H1 (cell line): ENCODE measurements around the gene GDE1. TPM values are rescaled to one million over a fixed set of nuclear protein-coding genes. Genes with fewer than 3 reads are reported as not detected.

Source experiments
- CTCF ChIA-PET: fragments of 300-600 bp; sonication (Branson Sonifier 250); formaldehyde crosslinking; loops from one replicate; lab custom pipeline; 2021; ENCODE audit not compliant: partially characterized antibody; lab: Charles Lee
- POLR2A ChIA-PET: fragments of 300-600 bp; sonication (Branson Sonifier 250); formaldehyde crosslinking; loops from one replicate; lab custom pipeline; 2021; ENCODE audit warnings: inconsistent platforms; ENCODE audit not compliant: partially characterized antibody; lab: Charles Lee
- DNase-seq, 2 experiments: peaks; one replicate each; pipeline versions ENCODE4 v3.0.0 to v3.0.0-alpha.2; 2010 to 2022; ENCODE audit warnings: low spot score in 2 of 2, low read depth in 1 of 2, mixed read lengths in 1 of 2
- FAIRE-seq: peaks from 2 replicates; lab custom pipeline; 2011; peaks lifted over from hg19 to GRCh38; lab: Jason Lieb, UNC
- H2AFZ ChIP-seq: 2 replicates; pipeline ENCODE4 v1.8.1; 2012; ENCODE audit warnings: low read length, inconsistent platforms
- H2AK5ac ChIP-seq: 2 replicates; pipeline ENCODE4 v1.6.1; 2013; ENCODE audit warnings: low read depth, low read length
- H2BK120ac ChIP-seq: replicated peaks from 2 replicates; pipeline ENCODE3; 2013; ENCODE audit warnings: low read depth, low read length, inconsistent platforms
- H2BK12ac ChIP-seq: 2 replicates; pipeline ENCODE4 v1.6.1; 2013; ENCODE audit warnings: low read depth, low read length
- H2BK15ac ChIP-seq: 2 replicates; pipeline ENCODE4 v1.6.1; 2013; ENCODE audit warnings: low read length
- H2BK20ac ChIP-seq: 2 replicates; pipeline ENCODE4 v1.6.1; 2013; ENCODE audit warnings: low read length
- H2BK5ac ChIP-seq: 2 replicates; pipeline ENCODE4 v1.6.1; 2013; ENCODE audit warnings: low read depth, low read length
- H3K14ac ChIP-seq: 2 replicates; pipeline ENCODE4 v1.6.1; 2013; ENCODE audit warnings: inconsistent platforms; ENCODE audit not compliant: insufficient read length
- H3K18ac ChIP-seq: 2 replicates; pipeline ENCODE4 v1.6.1; 2013; ENCODE audit warnings: low read length; ENCODE audit errors: extremely low read depth
- H3K23ac ChIP-seq: 2 replicates; pipeline ENCODE4 v1.6.1; 2013; ENCODE audit warnings: inconsistent platforms; ENCODE audit not compliant: insufficient read length
- H3K23me2 ChIP-seq: 2 replicates; pipeline ENCODE4 v1.6.1; 2013; ENCODE audit warnings: low read depth, low read length
- H3K27ac ChIP-seq: 2 replicates; pipeline ENCODE4 v1.6.1; 2011; ENCODE audit warnings: low read depth, low read length, inconsistent platforms
- H3K27me3 ChIP-seq, 4 experiments: replicated peaks in 1 of 4; 1 replicate in 1 of 4; 2 replicates in 3 of 4; pipeline versions ENCODE4 v1.6.1 to v1.8.1; 2011 to 2013; ENCODE audit warnings: low read length in 3 of 4, mild to moderate bottlenecking in 3 of 4, inconsistent platforms in 2 of 4, mixed read lengths in 2 of 4, moderate library complexity in 1 of 4; ENCODE audit not compliant: control insufficient read depth in 3 of 4, insufficient read depth in 3 of 4; ENCODE audit errors: extremely low read depth in 1 of 4
- H3K36me3 ChIP-seq, 4 experiments: 2 replicates each; pipeline versions ENCODE4 v1.6.1 to v1.8.1; 2011 to 2013; ENCODE audit warnings: mild to moderate bottlenecking in 4 of 4, low read length in 3 of 4, moderate library complexity in 2 of 4, control low read depth in 1 of 4, inconsistent platforms in 1 of 4; ENCODE audit not compliant: insufficient read depth in 4 of 4, control insufficient read depth in 2 of 4
- H3K4ac ChIP-seq: replicated peaks from 2 replicates; pipeline ENCODE3; 2013; ENCODE audit warnings: low read length, low read depth, mixed read lengths, inconsistent platforms; ENCODE audit not compliant: insufficient read length
- H3K4me1 ChIP-seq, 4 experiments: replicated peaks in 1 of 4; 1 replicate in 1 of 4; 2 replicates in 3 of 4; pipeline versions ENCODE4 v1.6.1 to v1.8.1; 2011 to 2013; ENCODE audit warnings: low read length in 3 of 4, inconsistent platforms in 2 of 4, mixed read lengths in 1 of 4; ENCODE audit not compliant: insufficient read depth in 4 of 4, control insufficient read depth in 3 of 4
- H3K4me2 ChIP-seq, 2 experiments: 2 replicates each; pipeline versions ENCODE4 v1.6.1 to v1.8.1; 2011 to 2013; ENCODE audit warnings: low read depth in 2 of 2, low read length in 2 of 2, control low read depth in 1 of 2, inconsistent platforms in 1 of 2, mild to moderate bottlenecking in 1 of 2; ENCODE audit not compliant: insufficient read depth in 1 of 2
- H3K4me3 ChIP-seq, 4 experiments: fragments of 200-600, 300-600 bp in 1 of 4; sonication (generic), shearing (Covaris generic), sonication (Bioruptor Twin) in 1 of 4; 2 replicates each; pipeline versions ENCODE4 v1.5.1 to v1.8.1; 2011 to 2016; ENCODE audit warnings: low read length in 4 of 4, low read depth in 3 of 4, control low read depth in 2 of 4, inconsistent platforms in 2 of 4, mild to moderate bottlenecking in 2 of 4, mixed read lengths in 1 of 4, moderate library complexity in 1 of 4; ENCODE audit not compliant: insufficient read depth in 2 of 4; ENCODE audit errors: extremely low read depth in 1 of 4
- H3K56ac ChIP-seq: replicated peaks from 2 replicates; pipeline ENCODE3; 2013; ENCODE audit warnings: low read depth, mild to moderate bottlenecking, mixed read lengths, low read length, inconsistent platforms; ENCODE audit not compliant: insufficient read length
- H3K79me1 ChIP-seq: 2 replicates; pipeline ENCODE4 v1.6.1; 2013; ENCODE audit warnings: low read depth, low read length, control low read depth
- H3K79me2 ChIP-seq, 2 experiments: 2 replicates each; pipeline versions ENCODE4 v1.6.1 to v1.8.1; 2012 to 2013; ENCODE audit warnings: low read length in 2 of 2, mild to moderate bottlenecking in 2 of 2, inconsistent platforms in 1 of 2; ENCODE audit not compliant: insufficient read depth in 2 of 2, control insufficient read depth in 1 of 2
- H3K9ac ChIP-seq, 4 experiments: replicated peaks in 1 of 4; 1 replicate in 1 of 4; 2 replicates in 3 of 4; pipeline versions ENCODE4 v1.6.1 to v1.8.1; 2011 to 2013; ENCODE audit warnings: low read depth in 3 of 4, low read length in 3 of 4, control low read depth in 2 of 4, mild to moderate bottlenecking in 2 of 4, moderate library complexity in 2 of 4, inconsistent platforms in 1 of 4; ENCODE audit errors: extremely low read depth in 1 of 4
- H3K9me3 ChIP-seq, 2 experiments: 2 replicates each; pipeline versions ENCODE4 v1.6.1 to v1.8.1; 2012 to 2013; ENCODE audit warnings: mild to moderate bottlenecking in 2 of 2, moderate library complexity in 2 of 2, control low read depth in 1 of 2, inconsistent platforms in 1 of 2, low read depth in 1 of 2, low read length in 1 of 2, mixed read lengths in 1 of 2; ENCODE audit not compliant: insufficient read depth in 2 of 2
- H4K20me1 ChIP-seq, 2 experiments: replicated peaks in 1 of 2; 2 replicates each; pipeline versions ENCODE3 to v1.8.1; 2011 to 2013; ENCODE audit warnings: inconsistent platforms in 2 of 2, low read length in 2 of 2, mild to moderate bottlenecking in 1 of 2; ENCODE audit not compliant: insufficient read depth in 2 of 2, control insufficient read depth in 1 of 2
- H4K5ac ChIP-seq: 2 replicates; pipeline ENCODE4 v1.6.1; 2013; ENCODE audit warnings: low read length, low read depth, mixed read lengths, inconsistent platforms; ENCODE audit not compliant: insufficient read length
- H4K8ac ChIP-seq: 2 replicates; pipeline ENCODE4 v1.8.0; 2013; ENCODE audit warnings: mild to moderate bottlenecking, moderate library complexity, low read length, inconsistent platforms; ENCODE audit not compliant: insufficient read depth; ENCODE audit errors: extremely low read depth
- H4K91ac ChIP-seq: replicated peaks from 2 replicates; pipeline ENCODE3; 2013; ENCODE audit warnings: low read length, mixed read lengths, inconsistent platforms; ENCODE audit not compliant: insufficient read length
- KDM5A ChIP-seq: fragments of 200-600 bp; IDR thresholded peaks from 2 replicates; pipeline ENCODE4 v1.7.1; 2012; ENCODE audit warnings: mild to moderate bottlenecking, low read length, inconsistent platforms, mixed read lengths
- RAD21 ChIP-seq, 2 experiments: IDR thresholded peaks in 1 of 2; conservative IDR thresholded peaks in 1 of 2; 2 replicates each; pipeline ENCODE4 v1.6.1; 2011; ENCODE audit warnings: low read depth in 2 of 2, low read length in 2 of 2, improper control_type of control experiment in 1 of 2, inconsistent platforms in 1 of 2, mild to moderate bottlenecking in 1 of 2, moderate library complexity in 1 of 2
- RNF2 ChIP-seq: fragments of 200-900, 300-1000 bp; sonication (generic); IDR thresholded peaks from 2 replicates; pipeline ENCODE4 v1.7.1; 2016; ENCODE audit warnings: borderline replicate concordance, low read depth, mild to moderate bottlenecking, antibody characterized with exemption, low read length; ENCODE audit not compliant: poor library complexity, severe bottlenecking; ENCODE audit errors: missing control alignments
- WGBS, 2 experiments: shearing (Covaris generic) in 1 of 2; methylation state at CpG; one replicate each; pipeline versions ENCODE4 v1.1.6 to v1.1.7; 2013 to 2015; ENCODE audit warnings: low lambda C conversion rate in 2 of 2, mixed read lengths in 2 of 2, inconsistent platforms in 1 of 2, low coverage in 1 of 2, missing lambda C conversion rate in 1 of 2; ENCODE audit not compliant: insufficient replicate concordance in 2 of 2, insufficient coverage in 1 of 2, insufficient read length in 1 of 2; ENCODE audit errors: extremely low coverage in 1 of 2, missing lambda C conversion rate in 1 of 2; 5-methylcytosine and 5-hydroxymethylcytosine counted together
- polyA plus RNA-seq, 7 experiments: library from polyadenylated mRNA; depleted of rRNA in 3 of 7; stranded (reverse) in 5 of 7; unstranded in 2 of 7; fragments of >200 nt in 5 of 7; fragments of 200-250 nt in 2 of 7; gene quantifications; 1 replicate in 5 of 7; 2 replicates in 1 of 7; 4 replicates in 1 of 7; pipeline versions ENCODE4 v1.2.1 to v1.2.3, GENCODE V29; 2011 to 2013; ENCODE audit warnings: missing spikeins in 2 of 7, mixed read lengths in 2 of 7
- total RNA-seq: library from RNA; stranded (reverse); fragmentation: NEBNext Ultra II Directional; extraction: Animal tissue kit (Norgen Biotek cat#: 25700); gene quantifications from 2 replicates; pipeline ENCODE4 v1.2.1, GENCODE V29; 2021
- TF ChIP-seq, protein P1 (sequence below): IDR thresholded peaks from 2 replicates; pipeline ENCODE4 v1.6.1; 2012; ENCODE audit warnings: low read length, inconsistent platforms
- TF ChIP-seq, protein P2 (sequence below), 3 experiments: IDR thresholded peaks; 1 replicate in 2 of 3; 2 replicates in 1 of 3; pipeline versions ENCODE4 v1.5.1 to v1.6.1; 2011; ENCODE audit warnings: low read length in 3 of 3, mild to moderate bottlenecking in 3 of 3, inconsistent platforms in 2 of 3, low read depth in 1 of 3, moderate library complexity in 1 of 3; ENCODE audit not compliant: insufficient read depth in 1 of 3; ENCODE audit errors: control extremely low read depth in 1 of 3

GDE1 gene
- total and polyA plus RNA-seq, 2 of the 8 experiments (the other 6 are each of a cell fraction or from before 2014, with no cell fraction given) = 29.2 to 70.8 TPM

DNA sequence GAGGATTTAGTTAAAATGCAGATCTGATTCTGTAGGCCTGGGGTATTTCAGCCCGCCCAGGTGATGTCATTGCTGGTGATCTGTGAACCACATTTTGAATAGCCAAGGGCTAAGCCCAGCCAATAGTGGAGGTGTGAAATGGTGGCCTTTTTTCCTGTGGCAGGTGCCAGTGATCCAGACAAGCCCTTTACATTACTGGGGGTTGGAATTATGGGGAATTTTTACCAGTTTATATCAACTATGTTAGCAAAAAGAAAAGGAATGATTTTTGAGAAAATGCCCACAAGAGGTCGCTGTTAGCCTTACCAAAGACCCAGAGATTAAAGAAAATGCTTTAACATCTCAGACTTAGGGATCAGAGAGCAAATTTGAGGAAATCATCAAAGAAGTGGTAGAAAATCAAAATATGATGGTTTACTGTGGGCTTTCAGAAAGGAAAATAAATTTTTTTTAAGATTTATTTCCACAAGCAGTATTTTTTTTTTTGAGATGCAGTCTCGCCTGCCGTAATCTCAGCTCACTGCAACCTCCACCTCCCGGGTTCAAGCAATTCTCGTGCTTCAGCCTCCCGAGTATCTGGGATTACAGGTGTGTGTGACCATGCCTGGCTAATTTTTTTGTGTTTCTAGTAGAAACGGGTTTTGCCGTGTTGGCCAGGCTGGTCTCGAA lies 37.5 kb upstream of the GDE1 start:
- no peaks in the 10 kb centered on the region for H3K27me3 ChIP-seq
- no peak for TF ChIP-seq RNF2
- TF ChIP-seq, protein P1, sequence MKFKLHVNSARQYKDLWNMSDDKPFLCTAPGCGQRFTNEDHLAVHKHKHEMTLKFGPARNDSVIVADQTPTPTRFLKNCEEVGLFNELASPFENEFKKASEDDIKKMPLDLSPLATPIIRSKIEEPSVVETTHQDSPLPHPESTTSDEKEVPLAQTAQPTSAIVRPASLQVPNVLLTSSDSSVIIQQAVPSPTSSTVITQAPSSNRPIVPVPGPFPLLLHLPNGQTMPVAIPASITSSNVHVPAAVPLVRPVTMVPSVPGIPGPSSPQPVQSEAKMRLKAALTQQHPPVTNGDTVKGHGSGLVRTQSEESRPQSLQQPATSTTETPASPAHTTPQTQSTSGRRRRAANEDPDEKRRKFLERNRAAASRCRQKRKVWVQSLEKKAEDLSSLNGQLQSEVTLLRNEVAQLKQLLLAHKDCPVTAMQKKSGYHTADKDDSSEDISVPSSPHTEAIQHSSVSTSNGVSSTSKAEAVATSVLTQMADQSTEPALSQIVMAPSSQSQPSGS = peak; percentile 48; the same call in 1 of the 2 replicates
- TF ChIP-seq KDM5A = no peak
- TF ChIP-seq, protein P2, sequence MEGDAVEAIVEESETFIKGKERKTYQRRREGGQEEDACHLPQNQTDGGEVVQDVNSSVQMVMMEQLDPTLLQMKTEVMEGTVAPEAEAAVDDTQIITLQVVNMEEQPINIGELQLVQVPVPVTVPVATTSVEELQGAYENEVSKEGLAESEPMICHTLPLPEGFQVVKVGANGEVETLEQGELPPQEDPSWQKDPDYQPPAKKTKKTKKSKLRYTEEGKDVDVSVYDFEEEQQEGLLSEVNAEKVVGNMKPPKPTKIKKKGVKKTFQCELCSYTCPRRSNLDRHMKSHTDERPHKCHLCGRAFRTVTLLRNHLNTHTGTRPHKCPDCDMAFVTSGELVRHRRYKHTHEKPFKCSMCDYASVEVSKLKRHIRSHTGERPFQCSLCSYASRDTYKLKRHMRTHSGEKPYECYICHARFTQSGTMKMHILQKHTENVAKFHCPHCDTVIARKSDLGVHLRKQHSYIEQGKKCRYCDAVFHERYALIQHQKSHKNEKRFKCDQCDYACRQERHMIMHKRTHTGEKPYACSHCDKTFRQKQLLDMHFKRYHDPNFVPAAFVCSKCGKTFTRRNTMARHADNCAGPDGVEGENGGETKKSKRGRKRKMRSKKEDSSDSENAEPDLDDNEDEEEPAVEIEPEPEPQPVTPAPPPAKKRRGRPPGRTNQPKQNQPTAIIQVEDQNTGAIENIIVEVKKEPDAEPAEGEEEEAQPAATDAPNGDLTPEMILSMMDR (IDR thresholded peaks at IDR 0.05; ENCODE audit: control extremely low read depth in 1 of 3, insufficient read depth in 1 of 3, low read depth in 1 of 3, low read length in 3 of 3) = peak in 2 of 3 experiments; percentile 39 to 54; a peak in 2 of 4 replicates
- peak; percentile 56 to 63 for TF ChIP-seq RAD21 (IDR thresholded peaks at IDR 0.05 in 1 of 2, conservative IDR thresholded peaks at IDR 0.05 in 1 of 2; ENCODE audit: low read depth in 2 of 2, low read length in 2 of 2)
- no peak overlapping the region for H2AK5ac ChIP-seq
- H4K8ac ChIP-seq = no peak overlapping the region
- ChIA-PET POLR2A (no interaction called here), CTCF (interaction anchor here (0.7 to 3.7 kb wide), 8 partner anchors 17 to 329 kb away, joined by 3 to 10 read pairs (median 3); partner anchors contain the start of gene CCP110)
- no peak overlapping the region for H2AFZ ChIP-seq
- H4K5ac ChIP-seq = no peak overlapping the region
- H3K23ac ChIP-seq = no peak overlapping the region
- H3K9ac ChIP-seq = no peak overlapping the region
- no peak overlapping the region for H3K56ac ChIP-seq
- no peak overlapping the region for H2BK20ac ChIP-seq
- H3K4me1 ChIP-seq = peaks cover 0 to 4% (median 3%) of the 10 kb centered on the region in 4 experiments; a peak in 3 of 7 replicates
- H3K23me2 ChIP-seq = peaks cover 3% of the 10 kb centered on the region; the same call in 1 of the 2 replicates
- H3K36me3 ChIP-seq = no peaks in the 10 kb centered on the region
- H3K27ac ChIP-seq = no peak overlapping the region
- no peak overlapping the region for H3K4ac ChIP-seq
- 0 out of 4 replicates have a peak, but pooled peaks cover 0 to 3% of the 10 kb centered on the region in 2 experiments for H3K9me3 ChIP-seq
- peak in 1 of 2 experiments; percentile 46 for DNase-seq
- no peak for FAIRE-seq
- H2BK15ac ChIP-seq = no peak overlapping the region
- H4K20me1 ChIP-seq = no peaks in the 10 kb centered on the region
- H2BK5ac ChIP-seq = no peak overlapping the region
- H2BK120ac ChIP-seq = no peak overlapping the region
- H3K14ac ChIP-seq = no peak overlapping the region
- H3K4me3 ChIP-seq = no peak overlapping the region
- peaks cover 0 to 10% of the 10 kb centered on the region in 2 experiments; a peak in 1 of 4 replicates for H3K79me2 ChIP-seq
- no peak overlapping the region for H3K18ac ChIP-seq
- H3K4me2 ChIP-seq = no peak overlapping the region
- H3K79me1 ChIP-seq = no peaks in the 10 kb centered on the region
- no peak overlapping the region for H4K91ac ChIP-seq
- WGBS, 2 experiments = 77% methylated on average over 7 of the region's 10 CpGs; no CpG with 5 or more reads in 1 of the 2 experiments
- H2BK12ac ChIP-seq = no peak overlapping the region
